ENCODE data around the gene CXCR4. TPM values are rescaled to one million over a fixed set of nuclear protein-coding genes. Genes with fewer than 3 reads are reported as not detected.

CXCR4 gene
- total and polyA plus RNA-seq, 11 donors = 1.1 to 21.3 (median 3.7) TPM

GRCh38 chr2:136122661-136123060 lies 4.7 kb upstream of the CXCR4 start:
- no peak for DNase-seq
- H3K4me3 ChIP-seq = no peak overlapping the region
- no peak overlapping the region for H3K27ac ChIP-seq
- no peaks in the 10 kb centered on the region for H3K9me3 ChIP-seq
- intact Hi-C loops (cut with DNase I) = loop anchor here in 1 of 10 donors (10.0 kb wide), 1 partner anchor 198 kb away; no protein-coding TSS in a partner anchor
- TF ChIP-seq CTCF (IDR thresholded peaks at IDR 0.05) (no peak), POLR2A (IDR thresholded peaks at IDR 0.05) (no peak)
- no peaks in the 10 kb centered on the region for H3K36me3 ChIP-seq
- H3K27me3 ChIP-seq = peaks cover 0 to 39% (median 15%) of the 10 kb centered on the region in 9 donors
- peaks cover 0 to 37% (median 13%) of the 10 kb centered on the region in 12 donors for H3K4me1 ChIP-seq
- WGBS, 4 donors = 58 to 73% (median 69%) methylated on average over 3 of the region's 3 CpGs
- ATAC-seq = no peak

DNA sequence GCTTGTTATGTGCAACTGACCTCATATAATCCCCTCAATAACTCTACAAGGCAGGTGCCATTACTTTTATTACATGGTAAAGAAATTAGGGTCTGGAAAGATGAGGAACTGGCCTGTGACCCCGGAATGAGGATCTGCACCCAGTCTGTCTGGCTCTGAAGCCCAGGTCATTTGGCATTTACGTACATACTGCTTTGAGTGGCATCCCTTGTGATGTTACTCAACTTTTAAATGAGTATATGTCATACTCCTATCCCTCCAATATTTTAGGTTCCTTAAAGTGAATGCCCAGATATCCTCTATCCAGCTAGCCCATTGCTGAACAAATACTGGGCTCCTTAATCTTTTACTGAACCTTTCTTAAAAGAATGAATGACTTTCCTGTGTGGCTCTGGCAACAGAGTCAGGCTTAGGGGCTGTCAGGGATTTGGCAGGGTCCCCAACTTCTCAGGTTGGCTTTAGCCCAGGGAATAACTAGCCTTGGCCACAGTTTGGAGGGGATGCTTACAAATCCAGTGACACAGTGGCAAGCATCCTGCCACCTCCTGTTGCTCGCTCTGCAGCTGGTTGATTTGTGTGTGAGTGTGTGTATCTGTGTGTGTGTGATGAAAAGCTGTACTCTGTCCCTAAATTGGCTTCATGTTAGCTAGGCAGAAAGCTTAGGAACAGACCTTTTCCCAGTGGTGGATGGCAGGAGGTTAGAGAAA lies 3.4 kb upstream of the CXCR4 start:
- TF ChIP-seq CTCF (IDR thresholded peaks at IDR 0.05) = no peak
- TF ChIP-seq POLR2A (IDR thresholded peaks at IDR 0.05) = no peak
- peaks cover 0 to 42% (median 21%) of the 10 kb centered on the region in 12 donors for H3K4me1 ChIP-seq
- intact Hi-C loops (cut with DNase I) = loop anchor here in 1 of 10 donors (10.0 kb wide), 1 partner anchor 197 kb away; no protein-coding TSS in a partner anchor

GRCh38 chr2:136119717-136120675 lies 2.0 kb upstream of the CXCR4 start:
- intact Hi-C loops (cut with DNase I) = loop anchor here in 9 of 10 donors (5.0 to 10.0 kb wide), 11 partner anchors 93 to 262 kb away; partner anchors contain the start of gene DARS1 (in 2 of the 9)
- Histone ChIP-seq H3K27ac (peak overlapping the region in 2 of 12 donors; percentile 30 to 91), H3K4me1 (peaks cover 0 to 45% (median 19%) of the 10 kb centered on the region in 12 donors), H3K9me3 (no peaks in the 10 kb centered on the region), H3K4me3 (peak overlapping the region; percentile 21 to 82 (median 60)), H3K27me3 (peaks cover 0 to 46% (median 29%) of the 10 kb centered on the region in 9 donors), H3K36me3 (peaks cover 0 to 8% (median 0%) of the 10 kb centered on the region in 9 donors)
- DNase-seq = no peak
- WGBS, 4 donors = 38 to 42% (median 41%) methylated on average over 16 of the region's 16 CpGs
- no peak for ATAC-seq
- no peak for TF ChIP-seq POLR2A (IDR thresholded peaks at IDR 0.05)
- TF ChIP-seq CTCF (IDR thresholded peaks at IDR 0.05) = no peak

More for the DNA sequence above, 3.4 kb upstream of the CXCR4 start:
- 88 to 93% (median 92%) methylated on average over 3 of the region's 3 CpGs for WGBS, 4 donors
- peaks cover 0 to 51% (median 27%) of the 10 kb centered on the region in 9 donors for H3K27me3 ChIP-seq
- no peaks in the 10 kb centered on the region for H3K9me3 ChIP-seq
- no peak overlapping the region for H3K4me3 ChIP-seq
- no peak overlapping the region for H3K27ac ChIP-seq
- ATAC-seq (no peak), DNase-seq (no peak)
- no peaks in the 10 kb centered on the region for H3K36me3 ChIP-seq
